GM19238 (cell line): ENCODE data around the gene NDUFB7.
"Not testable (repeated sequence)": the region's sequence is repeated elsewhere in the genome, so short reads cannot be mapped to it uniquely, and the experiment has no call there.

Experiments used
- DNase-seq: peaks from one replicate; pipeline ENCODE4 v3.0.0; 2011; ENCODE audit warnings: low spot score; ENCODE audit not compliant: insufficient read length

NDUFB7 gene

GRCh38 chr19:14575428-14575980 is 3.6 kb upstream of the NDUFB7 start:
- no peak for DNase-seq

GRCh38 chr19:14570864-14571527 is 870 bp downstream of the NDUFB7 start:
- no peak for DNase-seq

GRCh38 chr19:14567079-14567478 is 4.8 kb downstream of the NDUFB7 start:
- DNase-seq, result no peak

DNA sequence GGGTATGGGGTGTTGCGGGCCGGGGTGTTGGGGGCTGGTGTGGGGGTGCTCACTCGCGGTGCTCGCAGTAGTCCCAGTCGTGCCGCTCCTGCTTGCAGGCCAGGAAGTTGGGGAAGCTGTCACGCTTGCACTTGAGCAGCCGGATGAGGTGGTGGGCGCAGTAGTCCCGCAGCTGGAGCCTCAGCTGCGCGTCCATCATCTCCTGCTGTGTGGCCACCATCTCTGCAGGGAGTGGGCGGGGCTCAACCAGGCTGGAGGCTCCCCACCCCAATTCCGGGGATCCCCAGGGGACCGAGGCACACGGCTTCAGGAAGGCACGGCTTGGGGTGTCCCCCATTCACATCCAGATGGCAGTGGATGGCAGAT is 5.2 kb downstream of the NDUFB7 start:
- no peak for DNase-seq

DNA sequence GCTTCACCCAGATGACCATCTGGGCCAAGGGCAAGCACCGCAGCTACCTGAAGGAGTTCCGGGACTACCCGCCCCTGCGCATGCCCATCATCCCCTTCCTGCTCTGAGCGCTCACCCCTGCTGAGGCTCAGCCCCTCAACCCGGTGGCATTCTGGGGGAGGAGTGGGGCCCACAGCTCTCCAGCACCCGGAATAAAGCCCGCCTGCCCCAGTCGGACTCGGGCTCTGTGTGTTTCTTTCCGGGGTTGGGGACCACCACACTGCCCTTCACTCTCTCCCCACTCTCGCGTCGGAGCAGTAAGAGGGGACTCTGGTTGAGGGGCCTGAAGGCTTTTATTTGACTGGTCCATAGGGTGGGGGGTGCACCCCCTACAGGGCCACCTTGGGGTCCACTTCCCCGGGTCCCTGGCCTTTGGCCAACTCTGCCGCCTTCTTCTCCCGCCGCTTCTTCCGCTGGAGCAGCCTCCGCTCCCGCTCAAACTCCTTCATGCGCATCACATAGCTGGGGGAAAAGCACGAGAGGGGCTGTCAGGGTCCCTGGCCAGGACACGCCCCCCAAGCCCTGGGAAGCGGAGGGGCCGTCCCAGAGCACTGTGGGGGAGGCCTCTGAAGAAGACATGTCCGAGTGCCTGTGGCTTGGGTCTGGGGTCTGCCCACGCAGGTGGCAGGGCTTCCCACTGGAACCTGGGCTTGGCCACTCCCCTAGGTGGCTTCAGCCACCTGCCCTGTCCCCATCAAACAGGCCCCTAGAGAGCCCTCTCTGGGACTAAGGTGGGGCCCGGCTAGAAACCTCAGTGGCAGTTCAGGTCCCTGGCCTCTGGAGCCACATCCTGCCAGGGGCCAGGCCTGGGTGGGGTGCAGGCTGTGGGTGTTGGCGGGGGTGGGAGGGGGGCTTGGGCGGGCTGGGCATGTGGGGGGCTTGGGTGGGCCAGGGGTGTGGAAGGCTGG is 5.8 kb downstream of the NDUFB7 start:
- no peak for DNase-seq

- DNase-seq, result no peak
Measured at GRCh38 chr19:14565298-14565679, 6.6 kb downstream of the NDUFB7 start.

DNA sequence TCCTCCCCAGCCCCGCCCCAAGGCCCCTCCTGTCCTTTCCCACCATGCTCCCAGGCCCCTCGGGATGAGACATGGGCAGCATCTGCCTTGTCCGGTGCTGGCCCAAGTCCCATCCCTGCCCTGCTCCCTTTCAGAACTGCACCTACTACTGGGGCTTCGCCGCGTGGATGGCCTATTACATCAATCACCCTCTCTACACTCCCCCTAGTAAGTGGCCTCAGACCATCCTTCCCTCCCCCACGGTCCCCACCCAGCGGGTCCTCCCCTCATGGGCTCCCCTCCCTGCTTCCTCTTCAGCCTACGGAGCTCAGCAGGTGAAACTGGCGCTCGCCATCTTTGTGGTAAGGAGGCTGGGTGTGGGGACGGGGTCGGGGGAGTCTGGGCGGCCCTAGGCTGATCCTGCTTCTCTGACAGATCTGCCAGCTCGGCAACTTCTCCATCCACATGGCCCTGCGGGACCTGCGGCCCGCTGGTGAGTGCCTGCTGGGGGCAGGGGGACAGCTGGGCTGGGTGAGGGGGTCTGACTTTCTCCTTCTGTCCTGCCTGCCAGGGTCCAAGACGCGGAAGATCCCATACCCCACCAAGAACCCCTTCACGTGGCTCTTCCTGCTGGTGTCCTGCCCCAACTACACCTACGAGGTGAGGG is 7.1 kb downstream of the NDUFB7 start:
- DNase-seq, result not testable (repeated sequence)

DNA sequence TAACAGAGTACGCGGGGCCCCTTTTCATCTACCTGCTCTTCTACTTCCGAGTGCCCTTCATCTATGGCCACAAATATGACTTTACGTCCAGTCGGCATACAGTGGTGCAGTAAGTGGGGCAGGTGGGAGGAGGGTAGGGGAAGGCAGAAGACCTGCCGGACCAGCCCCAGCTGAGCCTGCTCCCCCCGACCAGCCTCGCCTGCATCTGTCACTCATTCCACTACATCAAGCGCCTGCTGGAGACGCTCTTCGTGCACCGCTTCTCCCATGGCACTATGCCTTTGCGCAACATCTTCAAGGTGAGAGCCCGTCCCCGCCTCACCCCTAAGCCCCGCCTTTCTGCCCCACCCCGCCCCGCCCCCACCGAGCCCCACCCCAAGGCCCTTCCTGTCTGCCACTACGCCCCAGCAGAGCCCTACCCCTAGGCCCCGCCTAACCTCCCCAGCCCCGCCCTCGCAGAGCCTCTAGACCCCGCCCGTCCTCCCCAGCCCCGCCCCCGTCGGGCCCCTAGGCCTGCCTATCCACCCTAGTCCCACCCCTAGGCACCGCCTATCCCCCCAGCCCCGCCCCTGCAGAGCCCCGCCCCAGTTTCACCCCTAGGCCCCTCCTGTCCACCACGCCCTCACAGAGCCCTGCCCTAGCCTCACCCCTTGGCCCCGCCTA is 7.7 kb downstream of the NDUFB7 start:
- DNase-seq, result peak; percentile 32

DNA sequence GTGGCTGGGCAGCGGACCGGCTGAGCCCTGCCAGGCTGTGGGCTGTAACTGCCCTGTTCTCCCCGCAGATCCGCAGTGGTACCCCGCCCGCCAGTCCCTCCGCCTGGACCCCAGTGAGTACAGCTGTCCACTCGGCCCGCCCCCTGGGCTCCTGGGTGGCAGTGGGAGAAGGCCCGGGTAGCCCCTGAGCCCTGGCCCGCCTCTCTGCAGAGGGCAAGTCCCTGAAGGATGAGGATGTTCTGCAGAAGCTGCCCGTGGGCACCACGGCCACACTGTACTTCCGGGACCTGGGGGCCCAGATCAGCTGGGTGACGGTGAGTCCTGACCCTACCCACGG is 8.3 kb downstream of the NDUFB7 start:
- DNase-seq, result no peak

DNA sequence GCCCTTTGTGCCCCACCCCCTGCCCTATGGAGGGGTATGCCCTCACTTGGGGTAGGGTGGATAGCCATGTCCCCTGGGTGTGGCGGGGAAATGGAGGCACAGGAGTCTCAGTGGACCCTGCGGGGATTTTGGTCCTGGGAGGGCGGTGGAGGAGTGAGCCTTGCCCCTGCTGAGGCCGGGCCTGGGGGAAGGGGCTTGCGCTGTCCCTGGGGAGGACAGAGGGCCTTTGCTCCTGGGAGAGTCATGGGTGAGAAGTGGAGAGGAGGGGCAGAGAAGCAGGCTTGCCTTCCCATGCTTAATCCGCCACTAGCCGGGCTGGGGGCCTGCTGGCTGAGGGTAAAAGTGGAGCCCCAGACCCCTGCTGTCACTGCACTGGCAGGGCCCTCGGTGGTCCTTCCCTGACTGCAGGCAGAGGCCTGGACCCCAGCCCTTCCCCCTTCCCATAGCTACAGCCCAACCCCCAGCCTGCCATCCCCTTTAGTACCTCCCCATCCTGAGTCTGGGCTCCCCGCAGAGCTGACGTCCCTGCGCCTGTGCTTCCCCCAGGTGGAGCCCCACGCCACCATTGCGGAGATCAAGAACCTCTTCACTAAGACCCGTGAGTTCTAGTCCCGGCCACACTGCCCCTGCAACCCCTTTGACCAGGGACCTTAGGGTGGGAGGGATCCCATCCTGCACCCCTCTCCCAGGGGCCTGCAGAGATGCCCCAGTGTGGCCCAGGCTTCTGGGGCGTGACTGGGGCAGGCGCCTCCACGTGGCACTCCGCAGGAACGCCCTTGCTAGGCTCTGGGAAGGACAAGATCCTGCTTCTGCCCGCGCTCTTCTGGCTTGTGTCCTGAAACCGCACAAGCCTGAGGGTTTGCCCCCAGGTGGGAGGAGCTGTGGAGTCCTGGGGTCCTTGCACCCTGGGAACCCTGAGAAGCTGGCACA is 8.9 kb downstream of the NDUFB7 start:
- DNase-seq, result no peak

DNA sequence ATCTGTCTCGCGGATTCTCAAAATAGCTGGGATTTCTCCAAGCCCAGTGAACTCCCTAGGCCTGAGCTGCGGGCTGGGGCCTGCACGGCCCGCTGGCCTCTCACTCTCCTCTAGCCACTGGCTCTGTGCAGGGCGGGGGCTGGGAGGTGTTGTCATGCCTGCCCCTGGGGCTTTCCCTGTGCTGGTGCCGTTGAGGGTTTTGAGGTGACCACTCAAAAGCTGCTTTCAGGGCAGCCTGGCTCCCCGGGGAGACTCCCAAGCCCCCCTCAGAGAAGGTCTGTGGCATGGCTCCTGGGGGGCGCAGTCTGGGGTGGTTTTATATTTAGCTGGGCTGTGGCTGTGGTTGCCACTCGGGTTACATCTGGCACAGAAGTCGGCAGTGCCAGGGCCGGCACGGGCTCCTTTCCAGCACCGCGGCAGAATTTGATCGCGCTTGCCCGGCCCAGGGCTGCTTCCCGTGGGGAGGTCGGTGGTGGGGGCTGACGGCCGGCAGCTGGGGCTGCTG is 10.0 kb downstream of the NDUFB7 start:
- DNase-seq, result no peak

DNA sequence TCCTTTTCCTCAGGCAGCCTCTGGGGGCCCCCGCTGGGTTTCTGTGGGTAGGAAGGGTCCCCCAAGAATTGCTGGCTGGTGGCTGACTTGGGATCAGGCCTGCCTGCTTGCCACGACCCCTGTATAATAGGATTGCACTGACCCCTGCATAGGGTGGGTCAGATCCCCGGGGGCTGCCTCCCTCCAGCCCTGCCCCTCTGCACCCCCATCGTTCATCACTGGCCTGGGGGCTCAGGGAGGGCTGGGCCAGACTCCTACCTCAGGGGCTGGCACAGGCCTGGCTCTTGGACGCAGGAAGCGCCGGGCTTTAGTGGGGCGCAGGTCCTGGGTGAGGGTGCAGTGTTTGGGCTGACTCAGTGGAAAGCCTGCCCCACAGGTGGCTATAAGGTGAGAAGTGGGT is 10.6 kb downstream of the NDUFB7 start:
- no peak for DNase-seq

DNA sequence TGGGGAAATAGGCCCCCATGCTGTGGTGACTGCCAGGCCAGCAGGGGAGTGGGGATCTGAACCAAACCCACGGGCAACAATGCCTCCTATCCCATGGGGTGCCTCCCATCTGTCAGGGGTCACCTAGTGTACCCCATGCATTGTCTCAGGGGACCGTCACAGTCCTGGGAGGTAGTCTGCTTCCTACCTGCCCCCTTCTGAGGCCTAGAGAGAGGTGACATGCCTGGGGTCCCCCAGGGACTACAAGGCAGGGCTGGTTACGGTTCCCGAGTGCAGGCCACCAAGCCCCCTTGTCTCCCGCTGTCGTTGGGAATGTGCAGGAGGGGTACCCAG is 11.1 kb downstream of the NDUFB7 start:
- no peak for DNase-seq

DNA sequence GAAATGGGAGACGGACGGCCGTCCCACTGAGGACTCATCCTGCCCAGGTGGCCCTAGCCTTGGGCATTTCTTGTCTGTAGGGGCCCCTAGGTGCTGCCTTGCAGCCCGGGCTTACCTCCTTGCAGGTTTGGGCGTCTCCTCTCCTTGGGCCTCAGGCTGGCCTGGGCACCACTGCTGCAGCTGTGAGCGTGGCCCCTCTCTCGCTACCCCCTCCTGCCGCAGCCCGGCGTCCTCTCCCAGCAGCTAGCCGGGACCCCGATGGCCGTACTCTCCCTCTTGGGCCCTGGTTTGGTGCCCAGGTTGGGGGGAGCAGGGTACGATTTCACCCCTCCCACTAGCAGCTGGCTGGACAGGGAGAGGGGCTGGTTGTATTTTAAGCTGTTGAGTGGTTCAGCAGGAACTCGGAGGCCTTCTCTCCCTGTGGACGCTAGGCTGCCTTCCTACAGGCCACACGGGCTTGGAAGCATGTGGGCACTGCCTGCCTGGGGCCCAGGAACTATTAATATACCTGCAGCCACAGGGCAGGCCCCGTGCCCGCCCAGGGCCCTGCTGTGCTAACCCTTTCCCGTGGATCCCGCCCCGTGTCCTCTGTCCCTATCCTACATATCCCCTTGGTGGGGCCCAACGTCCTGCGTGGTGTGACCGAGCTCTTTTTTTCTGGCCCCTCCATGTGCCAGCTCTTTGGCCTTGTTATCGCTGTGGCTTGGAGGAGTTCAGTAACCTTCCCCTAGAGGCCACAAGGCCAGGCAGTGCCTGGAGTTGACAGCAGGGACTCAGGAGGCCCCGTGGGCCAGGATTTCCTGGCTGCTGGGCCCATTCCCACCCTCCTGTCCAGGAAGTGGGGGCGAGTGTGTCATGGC is 11.7 kb downstream of the NDUFB7 start:
- no peak for DNase-seq

DNA sequence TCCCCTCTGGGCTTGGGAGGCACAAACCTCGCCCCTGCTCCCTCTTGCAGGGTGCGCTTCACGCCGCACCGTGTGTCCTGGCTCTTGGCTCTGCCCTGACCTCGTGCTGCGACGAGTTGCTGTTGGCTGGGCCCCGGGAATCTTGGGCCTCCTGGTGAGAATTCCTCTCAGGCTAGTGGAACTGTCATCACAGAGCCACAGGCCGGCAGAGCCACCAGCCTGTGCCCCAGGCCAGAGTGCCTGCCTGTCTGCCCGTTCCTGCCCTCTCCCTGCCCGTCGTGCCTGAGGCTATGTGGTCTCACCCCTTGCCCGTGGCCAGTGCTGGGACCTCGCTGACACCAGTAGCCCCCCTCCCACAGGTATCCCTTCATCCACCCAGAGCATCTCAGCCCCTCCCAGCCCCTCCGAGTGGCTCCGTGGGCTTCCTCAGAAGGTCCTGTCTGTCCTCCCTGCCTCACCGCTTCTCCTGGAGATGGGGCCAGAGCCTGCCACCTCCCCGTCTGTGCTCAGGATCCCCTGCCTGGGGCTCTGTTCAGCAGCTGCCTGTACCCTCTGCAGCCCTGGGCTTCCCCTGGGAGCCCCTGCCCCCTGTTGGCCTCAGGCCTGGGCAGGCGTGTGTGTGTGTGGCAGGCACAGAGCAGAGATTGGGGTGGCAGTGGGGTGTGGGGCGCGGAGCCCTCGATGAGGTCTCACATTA is 13.3 kb downstream of the NDUFB7 start:
- no peak for DNase-seq

DNA sequence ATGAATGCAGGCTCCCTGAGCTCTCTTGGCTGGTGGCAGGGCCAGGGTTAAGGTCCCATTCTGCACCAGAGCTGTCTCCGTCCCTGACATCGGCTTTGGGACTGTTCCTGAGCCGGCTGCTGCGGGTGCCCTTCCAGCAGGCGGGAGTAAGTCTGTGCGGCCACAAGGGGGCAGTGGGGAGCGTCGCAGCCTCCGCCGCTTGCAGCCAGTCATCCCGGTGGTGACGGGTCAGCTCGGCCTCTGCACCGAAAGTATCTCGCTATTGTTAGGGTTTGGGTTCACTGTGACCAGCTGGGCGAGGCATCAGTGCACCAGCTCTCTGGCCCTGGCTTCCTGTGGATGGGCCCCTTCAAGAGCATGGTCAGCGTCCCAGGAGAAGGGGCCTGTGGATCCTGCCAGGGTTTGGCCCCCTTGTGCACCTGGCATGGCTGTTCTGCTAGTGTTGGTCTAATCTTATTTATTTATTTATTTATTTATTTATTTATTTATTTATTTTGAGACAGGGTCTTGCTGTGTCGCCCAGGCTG is 15.1 kb downstream of the NDUFB7 start:
- DNase-seq, result peak; percentile 90

GRCh38 chr19:14555918-14556661 is 15.8 kb downstream of the NDUFB7 start:
- no peak for DNase-seq

DNA sequence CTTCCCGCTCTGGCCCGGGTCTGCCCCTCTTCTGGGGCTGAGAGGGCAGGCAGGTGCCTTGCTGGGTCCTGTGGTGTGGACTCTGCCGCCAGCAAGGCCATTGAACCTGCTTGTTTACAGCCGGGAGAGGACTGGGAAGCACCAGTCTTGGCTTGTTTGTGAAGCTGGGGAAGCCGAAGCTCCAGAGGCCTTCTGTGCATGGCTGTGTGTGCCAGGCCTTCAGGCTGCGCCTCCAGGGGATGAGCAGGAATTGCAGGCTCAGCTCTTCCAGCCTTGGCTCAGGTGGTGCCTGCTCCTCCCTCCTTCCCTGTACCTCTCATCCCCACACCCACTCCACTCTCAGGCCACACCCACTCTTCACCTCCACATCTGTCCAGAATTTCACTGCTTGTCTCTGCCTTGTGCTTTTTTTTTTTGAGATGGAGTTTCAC is 17.5 kb downstream of the NDUFB7 start:
- no peak for DNase-seq
